Measurements from ENCODE around the gene ERC2.

The ERC2 gene

GRCh38 chr3:55647670-55648069 is 820.6 kb downstream of the ERC2 start:
- Mint-ChIP-seq H3K9me3 (no peaks in the 10 kb centered on the region), H3K27ac (no peak overlapping the region), H3K4me1 (no peaks in the 10 kb centered on the region), H3K4me3 (no peak overlapping the region), H3K36me3 (no peaks in the 10 kb centered on the region), H3K27me3 (no peaks in the 10 kb centered on the region)

GRCh38 chr3:55647063-55647462 is 821.2 kb downstream of the ERC2 start:
- H3K27me3 Mint-ChIP-seq = no peaks in the 10 kb centered on the region
- H3K27ac Mint-ChIP-seq = no peak overlapping the region
- no peaks in the 10 kb centered on the region for H3K36me3 Mint-ChIP-seq
- H3K4me1 Mint-ChIP-seq = no peaks in the 10 kb centered on the region
- no peaks in the 10 kb centered on the region for H3K9me3 Mint-ChIP-seq
- H3K4me3 Mint-ChIP-seq = no peak overlapping the region

GRCh38 chr3:55646121-55646520 is 822.1 kb downstream of the ERC2 start:
- Mint-ChIP-seq H3K9me3 (no peaks in the 10 kb centered on the region), H3K4me1 (no peaks in the 10 kb centered on the region), H3K36me3 (no peaks in the 10 kb centered on the region), H3K27me3 (no peaks in the 10 kb centered on the region), H3K4me3 (no peak overlapping the region), H3K27ac (no peak overlapping the region)

- no peaks in the 10 kb centered on the region for H3K4me1 Mint-ChIP-seq
- no peaks in the 10 kb centered on the region for H3K9me3 Mint-ChIP-seq
- no peaks in the 10 kb centered on the region for H3K36me3 Mint-ChIP-seq
- no peak overlapping the region for H3K27ac Mint-ChIP-seq
- H3K4me3 Mint-ChIP-seq = no peak overlapping the region
- no peaks in the 10 kb centered on the region for H3K27me3 Mint-ChIP-seq
Measured at GRCh38 chr3:55645422-55645821, 822.8 kb downstream of the ERC2 start.

- no peak overlapping the region for H3K27ac Mint-ChIP-seq
- no peaks in the 10 kb centered on the region for H3K36me3 Mint-ChIP-seq
- H3K9me3 Mint-ChIP-seq = no peaks in the 10 kb centered on the region
- peaks cover 2% of the 10 kb centered on the region for H3K27me3 Mint-ChIP-seq
- H3K4me1 Mint-ChIP-seq = no peaks in the 10 kb centered on the region
- H3K4me3 Mint-ChIP-seq = no peak overlapping the region
Measured at GRCh38 chr3:55643283-55643682, 825.0 kb downstream of the ERC2 start.

- no peak overlapping the region for H3K27ac Mint-ChIP-seq
- H3K36me3 Mint-ChIP-seq = no peaks in the 10 kb centered on the region
- no peak overlapping the region for H3K4me3 Mint-ChIP-seq
- H3K4me1 Mint-ChIP-seq = no peaks in the 10 kb centered on the region
- peaks cover 5% of the 10 kb centered on the region for H3K27me3 Mint-ChIP-seq
- no peaks in the 10 kb centered on the region for H3K9me3 Mint-ChIP-seq
Measured at GRCh38 chr3:55641964-55642363, 826.3 kb downstream of the ERC2 start.

- no peak overlapping the region for H3K27ac Mint-ChIP-seq
- no peaks in the 10 kb centered on the region for H3K36me3 Mint-ChIP-seq
- peaks cover 5% of the 10 kb centered on the region for H3K27me3 Mint-ChIP-seq
- no peak overlapping the region for H3K4me3 Mint-ChIP-seq
- peaks cover 3% of the 10 kb centered on the region for H3K9me3 Mint-ChIP-seq
- no peaks in the 10 kb centered on the region for H3K4me1 Mint-ChIP-seq
Measured at GRCh38 chr3:55639896-55640765, 828.1 kb downstream of the ERC2 start.

GRCh38 chr3:55639143-55639542 is 829.1 kb downstream of the ERC2 start:
- no peak overlapping the region for H3K4me3 Mint-ChIP-seq
- no peaks in the 10 kb centered on the region for H3K36me3 Mint-ChIP-seq

GRCh38 chr3:55637906-55638638 is 830.2 kb downstream of the ERC2 start:
- Mint-ChIP-seq H3K27ac (no peak overlapping the region), H3K27me3 (peaks cover 5% of the 10 kb centered on the region), H3K36me3 (no peaks in the 10 kb centered on the region), H3K4me1 (no peaks in the 10 kb centered on the region), H3K9me3 (peaks cover 3% of the 10 kb centered on the region), H3K4me3 (no peak overlapping the region)

More at GRCh38 chr3:55639143-55639542, 829.1 kb downstream of the ERC2 start:
- peaks cover 3% of the 10 kb centered on the region for H3K9me3 Mint-ChIP-seq
- H3K27me3 Mint-ChIP-seq = peaks cover 5% of the 10 kb centered on the region
- no peaks in the 10 kb centered on the region for H3K4me1 Mint-ChIP-seq
- no peak overlapping the region for H3K27ac Mint-ChIP-seq

- Mint-ChIP-seq H3K36me3 (no peaks in the 10 kb centered on the region), H3K9me3 (peaks cover 3% of the 10 kb centered on the region), H3K27me3 (peaks cover 5% of the 10 kb centered on the region), H3K4me3 (no peak overlapping the region), H3K4me1 (no peaks in the 10 kb centered on the region), H3K27ac (no peak overlapping the region)
Measured at GRCh38 chr3:55636300-55637195, 831.7 kb downstream of the ERC2 start.

- no peaks in the 10 kb centered on the region for H3K36me3 Mint-ChIP-seq
- H3K27ac Mint-ChIP-seq = no peak overlapping the region
- peaks cover 5% of the 10 kb centered on the region for H3K27me3 Mint-ChIP-seq
- peaks cover 3% of the 10 kb centered on the region for H3K9me3 Mint-ChIP-seq
- no peak overlapping the region for H3K4me3 Mint-ChIP-seq
- no peaks in the 10 kb centered on the region for H3K4me1 Mint-ChIP-seq
Measured at GRCh38 chr3:55634345-55634744, 833.9 kb downstream of the ERC2 start.

- Mint-ChIP-seq H3K27me3 (peaks cover 3% of the 10 kb centered on the region), H3K27ac (no peak overlapping the region), H3K4me1 (no peaks in the 10 kb centered on the region), H3K4me3 (no peak overlapping the region), H3K9me3 (peaks cover 8% of the 10 kb centered on the region), H3K36me3 (no peaks in the 10 kb centered on the region)
Measured at GRCh38 chr3:55633333-55633732, 834.9 kb downstream of the ERC2 start.

GRCh38 chr3:55631766-55632331 is 836.4 kb downstream of the ERC2 start:
- H3K27me3 Mint-ChIP-seq = no peaks in the 10 kb centered on the region
- peaks cover 8% of the 10 kb centered on the region for H3K9me3 Mint-ChIP-seq

GRCh38 chr3:55630921-55631299 is 837.4 kb downstream of the ERC2 start:
- Mint-ChIP-seq H3K27ac (no peak overlapping the region), H3K36me3 (no peaks in the 10 kb centered on the region), H3K9me3 (peaks cover 5% of the 10 kb centered on the region), H3K4me1 (no peaks in the 10 kb centered on the region), H3K4me3 (no peak overlapping the region), H3K27me3 (no peaks in the 10 kb centered on the region)

More at GRCh38 chr3:55631766-55632331, 836.4 kb downstream of the ERC2 start:
- Mint-ChIP-seq H3K36me3 (no peaks in the 10 kb centered on the region), H3K4me1 (no peaks in the 10 kb centered on the region), H3K4me3 (no peak overlapping the region), H3K27ac (no peak overlapping the region)

- no peak overlapping the region for H3K4me3 Mint-ChIP-seq
- H3K27me3 Mint-ChIP-seq = no peaks in the 10 kb centered on the region
- peaks cover 5% of the 10 kb centered on the region for H3K9me3 Mint-ChIP-seq
- no peaks in the 10 kb centered on the region for H3K4me1 Mint-ChIP-seq
- H3K36me3 Mint-ChIP-seq = no peaks in the 10 kb centered on the region
- H3K27ac Mint-ChIP-seq = no peak overlapping the region
Measured at GRCh38 chr3:55630280-55630920, 837.9 kb downstream of the ERC2 start.

Data from activated naive CD4-positive, alpha-beta T cell treated with anti-CD3 and anti-CD28 coated beads, Interleukin-2, amount 50 U/mL, for 24 hours (primary cell).